GM13977 (cell line): ENCODE results near the gene SLC1A1.
"Not testable (repeated sequence)": the region's sequence is repeated elsewhere in the genome, so short reads cannot be mapped to it uniquely, and the experiment has no call there.

Source experiments
- DNase-seq: peaks from one replicate; pipeline ENCODE4 v3.0.0; 2012; ENCODE audit warnings: low spot score
- in situ Hi-C: fragments of 300-500 bp; cut with MboI; formaldehyde crosslinking; loops from one replicate; pipeline ENCODE4 v1.12.0; 2022; ENCODE audit warnings: low sequenced_read_pairs, low pct_unique_long_range_greater_than_20kb, mixed read lengths, inconsistent platforms; ENCODE audit not compliant: unreplicated experiment
- TF ChIP-seq, protein P1 (sequence below): IDR thresholded peaks from 2 replicates; pipeline ENCODE4 v1.5.1; 2012; ENCODE audit warnings: mild to moderate bottlenecking, control low read depth; ENCODE audit not compliant: insufficient read depth; ENCODE audit errors: extremely low read depth, missing control alignments

The SLC1A1 gene

DNA sequence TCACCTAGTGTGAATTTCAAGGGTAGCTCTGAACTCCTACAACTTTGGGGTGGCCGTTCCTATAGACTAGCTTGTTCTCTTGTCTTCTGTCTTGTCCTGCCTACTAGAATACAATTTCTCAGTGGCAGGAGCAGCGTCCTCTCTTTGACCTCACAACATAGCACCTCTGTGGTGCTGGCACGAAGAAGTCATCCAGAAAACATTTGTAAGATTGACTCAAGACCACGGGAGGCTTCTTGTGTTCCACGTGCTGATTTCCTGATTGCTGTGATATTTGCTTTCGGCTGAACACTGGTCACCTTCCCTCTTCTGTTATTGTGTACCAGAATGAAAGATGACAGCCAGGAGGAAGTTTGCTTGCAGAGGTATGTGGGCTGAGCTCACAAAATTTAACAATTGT, 27.0 kb downstream of the SLC1A1 start:
- DNase-seq: no peak
- in situ Hi-C loops: no loop called here
- TF ChIP-seq, protein P1, sequence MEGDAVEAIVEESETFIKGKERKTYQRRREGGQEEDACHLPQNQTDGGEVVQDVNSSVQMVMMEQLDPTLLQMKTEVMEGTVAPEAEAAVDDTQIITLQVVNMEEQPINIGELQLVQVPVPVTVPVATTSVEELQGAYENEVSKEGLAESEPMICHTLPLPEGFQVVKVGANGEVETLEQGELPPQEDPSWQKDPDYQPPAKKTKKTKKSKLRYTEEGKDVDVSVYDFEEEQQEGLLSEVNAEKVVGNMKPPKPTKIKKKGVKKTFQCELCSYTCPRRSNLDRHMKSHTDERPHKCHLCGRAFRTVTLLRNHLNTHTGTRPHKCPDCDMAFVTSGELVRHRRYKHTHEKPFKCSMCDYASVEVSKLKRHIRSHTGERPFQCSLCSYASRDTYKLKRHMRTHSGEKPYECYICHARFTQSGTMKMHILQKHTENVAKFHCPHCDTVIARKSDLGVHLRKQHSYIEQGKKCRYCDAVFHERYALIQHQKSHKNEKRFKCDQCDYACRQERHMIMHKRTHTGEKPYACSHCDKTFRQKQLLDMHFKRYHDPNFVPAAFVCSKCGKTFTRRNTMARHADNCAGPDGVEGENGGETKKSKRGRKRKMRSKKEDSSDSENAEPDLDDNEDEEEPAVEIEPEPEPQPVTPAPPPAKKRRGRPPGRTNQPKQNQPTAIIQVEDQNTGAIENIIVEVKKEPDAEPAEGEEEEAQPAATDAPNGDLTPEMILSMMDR: no peak

DNA sequence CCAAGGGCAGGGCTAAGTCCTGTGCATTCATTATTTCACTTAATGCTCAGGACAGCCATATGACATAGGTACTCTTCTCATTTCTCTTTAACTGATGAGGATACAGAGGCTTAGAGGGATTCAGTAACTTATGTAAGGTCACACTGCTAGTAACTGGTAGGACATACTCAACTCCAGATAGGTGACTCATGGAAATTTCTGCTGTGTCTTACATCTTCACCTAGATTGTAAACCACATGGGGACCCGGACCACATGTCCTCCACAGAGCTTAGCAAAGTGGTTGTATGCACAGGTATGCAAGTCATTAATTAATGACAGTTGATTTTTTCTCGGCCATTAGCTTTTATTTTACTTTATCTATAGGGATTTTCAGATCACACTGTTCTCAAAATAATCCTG, 29.3 kb downstream of the SLC1A1 start:
- peak; percentile 16 for DNase-seq
- in situ Hi-C loops: no loop called here
- TF ChIP-seq, protein P1: no peak

DNA sequence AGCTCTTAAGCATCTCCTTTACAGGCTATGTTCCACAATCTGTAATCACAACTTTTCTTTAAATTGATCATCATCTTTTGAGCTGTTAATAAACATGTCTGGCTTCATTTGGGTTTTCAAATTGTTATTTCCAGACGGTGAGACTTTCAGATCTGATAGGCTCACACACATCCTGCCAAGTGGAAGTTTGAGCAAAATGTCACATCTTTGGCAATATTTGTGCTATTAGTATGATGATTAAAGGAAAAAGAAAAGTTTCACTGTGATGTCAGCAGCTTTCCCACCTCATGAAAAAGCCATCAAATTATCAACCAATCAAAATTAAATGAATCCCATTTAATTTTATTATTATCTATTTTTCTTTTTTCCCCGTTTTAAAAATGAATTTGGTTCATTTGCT, 29.8 kb downstream of the SLC1A1 start:
- in situ Hi-C loops: no loop called here
- TF ChIP-seq, protein P1: no peak

DNA sequence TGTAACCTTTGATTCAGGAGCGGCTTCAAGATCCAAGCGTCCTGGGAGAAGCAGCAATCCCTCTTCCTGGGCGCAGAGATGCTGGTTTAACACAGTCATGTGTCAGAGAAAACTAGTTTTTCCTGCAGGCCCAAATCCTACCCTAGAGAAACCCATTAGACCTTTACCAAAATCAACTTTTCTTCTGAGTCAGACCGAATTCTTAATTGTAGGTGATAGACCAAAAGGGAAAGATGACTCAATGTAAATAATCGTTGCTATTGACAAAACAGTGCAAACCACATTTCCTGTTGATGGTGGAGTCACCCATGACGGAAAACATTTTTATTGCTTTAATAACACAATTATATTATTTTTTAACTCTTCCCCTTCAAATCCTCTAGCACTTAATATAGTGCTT, 40.1 kb downstream of the SLC1A1 start:
- DNase-seq: peak; percentile 54
- TF ChIP-seq, protein P1: no peak
- in situ Hi-C loops: no loop called here

More for the DNA sequence above, 29.8 kb downstream of the SLC1A1 start:
- DNase-seq: no peak

DNA sequence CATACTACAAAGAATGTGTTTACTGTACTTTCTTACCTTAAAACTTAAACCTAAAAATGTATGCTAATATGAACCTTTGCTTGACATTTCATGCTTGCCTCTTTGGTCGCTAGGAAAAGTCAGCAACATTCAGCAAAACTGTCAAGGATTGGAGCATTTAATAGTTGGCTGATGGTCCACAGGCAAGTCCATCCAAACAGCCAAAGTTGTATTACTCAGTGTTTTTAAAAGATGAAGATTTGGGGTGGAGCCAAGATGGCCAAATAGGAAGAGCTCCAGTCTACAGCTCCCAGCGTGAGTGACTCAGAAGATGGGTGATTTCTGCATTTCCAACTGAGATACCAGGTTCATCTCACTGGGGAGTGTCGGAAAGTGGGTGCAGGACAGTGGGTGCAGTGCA, 40.6 kb downstream of the SLC1A1 start:
- DNase-seq: not testable (repeated sequence)

DNA sequence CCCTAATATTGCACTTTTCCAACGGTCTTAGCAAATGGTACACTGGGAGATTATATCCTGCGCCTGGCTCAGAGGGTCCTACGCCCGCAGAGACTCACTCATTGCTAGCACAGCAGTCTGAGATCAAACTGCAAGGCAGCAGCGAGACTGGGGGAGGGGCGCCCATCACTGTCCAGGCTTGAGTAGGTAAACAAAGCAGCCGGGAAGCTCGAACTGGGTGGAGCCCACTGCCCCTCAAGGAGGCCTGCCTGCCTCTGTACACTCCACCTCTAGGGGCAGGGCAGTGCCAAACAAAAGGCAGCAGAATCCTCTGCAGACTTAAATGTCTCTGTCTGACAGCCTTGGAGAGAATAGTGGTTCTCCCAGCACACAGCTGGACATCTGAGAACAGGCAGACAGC, 41.1 kb downstream of the SLC1A1 start:
- in situ Hi-C loops, DNase-seq: not testable (repeated sequence)

More for the DNA sequence above, 40.6 kb downstream of the SLC1A1 start:
- in situ Hi-C loops: not testable (repeated sequence)

DNA sequence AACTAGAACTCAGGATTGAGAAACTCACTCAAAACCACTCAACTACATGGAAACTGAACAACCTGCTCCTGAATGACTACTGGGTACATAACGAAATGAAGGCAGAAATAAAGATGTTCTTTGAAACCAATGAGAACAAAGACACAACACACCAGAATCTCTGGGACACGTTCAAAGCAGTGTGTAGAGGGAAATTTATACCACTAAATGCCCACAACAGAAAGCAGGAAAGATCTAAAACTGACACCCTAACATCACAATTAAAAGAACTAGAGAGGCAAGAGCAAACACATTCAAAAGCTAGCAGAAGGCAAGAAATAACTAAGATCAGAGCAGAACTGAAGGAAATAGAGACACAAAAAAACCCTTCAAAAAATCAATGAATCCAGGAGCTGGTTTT, 43.6 kb downstream of the SLC1A1 start:
- DNase-seq, in situ Hi-C loops: not testable (repeated sequence)

DNA sequence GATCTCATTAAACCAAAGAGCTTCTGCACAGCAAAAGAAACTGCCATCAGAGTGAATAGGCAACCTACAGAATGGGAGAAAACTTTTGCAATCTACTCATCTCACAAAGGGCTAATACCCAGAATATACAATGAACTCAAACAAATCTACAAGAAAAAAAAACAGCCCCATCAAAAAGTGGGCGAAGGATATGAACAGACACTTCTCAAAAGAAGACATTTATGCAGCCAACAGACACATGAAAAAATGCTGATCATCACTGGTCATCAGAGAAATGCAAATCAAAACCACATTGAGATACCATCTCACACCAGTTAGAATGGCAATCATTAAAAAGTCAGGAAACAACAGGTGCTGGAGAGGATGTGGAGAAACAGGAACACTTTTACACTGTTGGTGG, 45.9 kb downstream of the SLC1A1 start:
- in situ Hi-C loops, DNase-seq: not testable (repeated sequence)

DNA sequence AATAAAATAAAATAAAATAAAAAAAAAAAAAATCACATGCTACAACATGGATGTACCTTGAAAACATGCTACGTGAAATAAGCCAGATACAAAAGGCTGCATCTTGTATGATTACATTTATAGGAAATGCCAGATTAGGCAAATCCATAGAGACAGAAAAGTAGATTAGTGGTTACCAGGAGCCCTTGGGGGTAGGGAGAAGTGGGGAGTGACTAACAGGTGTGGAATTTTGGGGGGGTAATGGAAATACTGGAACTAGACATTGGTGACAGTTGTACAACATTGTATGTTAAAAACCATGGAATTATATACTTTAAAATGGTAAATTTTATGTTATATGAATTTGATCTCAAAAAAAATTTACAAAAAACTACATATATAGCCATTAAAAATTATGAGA, 47.3 kb downstream of the SLC1A1 start:
- DNase-seq: no peak
- in situ Hi-C loops: no loop called here
- TF ChIP-seq, protein P1: no peak
